Mesenteric fat pad (tissue), 1 donor: Measurements from ENCODE around the gene HMGN2. TPM values are rescaled to one million over a fixed set of nuclear protein-coding genes. Genes with fewer than 3 reads are reported as not detected.
A peak's percentile ranks its signal among the peaks of the same experiment; 100 is the strongest.

Experiments
- DNase-seq: peaks from one replicate; pipeline ENCODE4 v3.0.0-alpha.2; 2020; ENCODE audit warnings: low spot score
- long read RNA-seq: library from polyadenylated mRNA; unstranded; transcript quantifications from one replicate; pipeline ENCODE4 v2.0.0, GENCODE V29; 2020
- total RNA-seq: library from RNA; stranded (reverse); fragmentation: NEBNext Ultra II Directional; extraction: Animal tissue kit (Norgen Biotek cat#: 25700); gene quantifications from one replicate; pipeline ENCODE4 v1.2.1, GENCODE V29; 2021
- donor health status: DM: yes; HTN: yes; CAD: no.

HMGN2 gene
- total RNA-seq, result 151 TPM
- long read RNA-seq, transcript HMGN2-201 (6 exons, 1,191 nt), result major isoform, 370 of 390 reads
- long read RNA-seq, partial matches to known transcripts, result 4 of 390 reads
- long read RNA-seq, other reads (novel, unspliced or antisense), result 8 of 390 reads

- DNase-seq, result peak; percentile 93
Measured at GRCh38 chr1:26472320-26472900, at the start of gene HMGN2. HMGN2 (plus strand) TSS chr1:26472440; CDS start chr1:26472613, 173 bp downstream.

GRCh38 chr1:26429721-26430120 is 42.5 kb upstream of the HMGN2 start:
- DNase-seq, result no peak

- peak; percentile 99 for DNase-seq
Measured at GRCh38 chr1:26431979-26432695, 40.1 kb upstream of the HMGN2 start, which contains the start of gene DHDDS. DHDDS (plus strand) TSS chr1:26432321; CDS start chr1:26432946, 625 bp downstream.

- DNase-seq, result no peak
Measured at GRCh38 chr1:26432793-26433192, 39.4 kb upstream of the HMGN2 start.

- DNase-seq, result no peak
Measured at GRCh38 chr1:26434161-26434752, 38.0 kb upstream of the HMGN2 start.

- no peak for DNase-seq
Measured at GRCh38 chr1:26438041-26438440, 34.2 kb upstream of the HMGN2 start.

GRCh38 chr1:26440259-26440658 is 32.0 kb upstream of the HMGN2 start:
- no peak for DNase-seq

GRCh38 chr1:26449868-26450267 is 22.4 kb upstream of the HMGN2 start:
- DNase-seq, result no peak

- no peak for DNase-seq
Measured at GRCh38 chr1:26450908-26451307, 21.3 kb upstream of the HMGN2 start.

GRCh38 chr1:26452459-26453183 is 19.6 kb upstream of the HMGN2 start:
- DNase-seq, result no peak

GRCh38 chr1:26459148-26459547 is 13.1 kb upstream of the HMGN2 start:
- no peak for DNase-seq

- DNase-seq, result no peak
Measured at GRCh38 chr1:26459573-26460031, 12.6 kb upstream of the HMGN2 start.

GRCh38 chr1:26468911-26469310 is 3.3 kb upstream of the HMGN2 start:
- no peak for DNase-seq

GRCh38 chr1:26469558-26469957 is 2.7 kb upstream of the HMGN2 start:
- no peak for DNase-seq

- no peak for DNase-seq
Measured at GRCh38 chr1:26470878-26471497, 1.3 kb upstream of the HMGN2 start.

GRCh38 chr1:26471498-26472319 is 531 bp upstream of the HMGN2 start:
- DNase-seq, result peak; percentile 91

- peak; percentile 99 for DNase-seq
Measured at GRCh38 chr1:26472901-26473845, 933 bp downstream of the HMGN2 start.

GRCh38 chr1:26474818-26475217 is 2.6 kb downstream of the HMGN2 start:
- no peak for DNase-seq

- DNase-seq, result no peak
Measured at GRCh38 chr1:26475989-26476388, 3.7 kb downstream of the HMGN2 start.
